PFSK-1 (cell line): ENCODE measurements around the gene GGTA1.

Experiments used
- POLR2AphosphoS5 ChIP-seq: IDR thresholded peaks from 2 replicates; pipeline ENCODE4 v1.6.1; 2012; ENCODE audit warnings: low read depth, mild to moderate bottlenecking, control low read depth, low read length, moderate library complexity
- SIN3A ChIP-seq: IDR thresholded peaks from 2 replicates; pipeline ENCODE4 v1.6.1; 2012; ENCODE audit warnings: mild to moderate bottlenecking, low read length, moderate library complexity, borderline replicate concordance; ENCODE audit not compliant: insufficient read depth
- TAF1 ChIP-seq: IDR thresholded peaks from 2 replicates; pipeline ENCODE4 v1.6.1; 2012; ENCODE audit warnings: low read length, control low read depth, borderline replicate concordance; ENCODE audit not compliant: insufficient read depth

GRCh38 chr9:121441165-121441564, 58.5 kb downstream of the GGTA1 start:
- TF ChIP-seq TAF1 (no peak), SIN3A (no peak), POLR2AphosphoS5 (no peak)
